H9 (cell line): ENCODE measurements around the gene ENKD1. TPM values are rescaled to one million over a fixed set of nuclear protein-coding genes. Genes with fewer than 3 reads are reported as not detected.

Source experiments
- DNase-seq: peaks from one replicate; pipeline ENCODE4 v3.0.0-alpha.2; 2017
- H2AFZ ChIP-seq: one replicate; pipeline ENCODE4 v1.6.1; 2013; ENCODE audit warnings: mild to moderate bottlenecking, low read length, control low read depth, moderate library complexity
- H2AK5ac ChIP-seq: 2 replicates; pipeline ENCODE4 v1.6.1; 2013; ENCODE audit warnings: low read length, control low read depth, mixed read lengths; ENCODE audit not compliant: insufficient read length
- H2BK120ac ChIP-seq: one replicate; pipeline ENCODE4 v1.6.1; 2013; ENCODE audit warnings: low read depth, mild to moderate bottlenecking, low read length, control low read depth, inconsistent platforms; ENCODE audit not compliant: poor library complexity, severe bottlenecking
- H2BK12ac ChIP-seq: 2 replicates; pipeline ENCODE4 v1.6.1; 2013; ENCODE audit warnings: low read length, control low read depth, mixed read lengths, low read depth; ENCODE audit not compliant: insufficient read length
- H2BK15ac ChIP-seq: 2 replicates; pipeline ENCODE4 v1.6.1; 2013; ENCODE audit warnings: low read depth, low read length, control low read depth
- H2BK20ac ChIP-seq: one replicate; pipeline ENCODE4 v1.6.1; 2013; ENCODE audit warnings: low read depth, mild to moderate bottlenecking, low read length, control low read depth, inconsistent platforms; ENCODE audit not compliant: poor library complexity, severe bottlenecking
- H2BK5ac ChIP-seq: 2 replicates; pipeline ENCODE4 v1.6.1; 2013; ENCODE audit warnings: low read length, control low read depth, mixed read lengths; ENCODE audit not compliant: insufficient read length
- H3K14ac ChIP-seq: 2 replicates; pipeline ENCODE4 v1.6.1; 2013; ENCODE audit warnings: low read length, control low read depth; ENCODE audit not compliant: insufficient read depth
- H3K18ac ChIP-seq: 2 replicates; pipeline ENCODE4 v1.6.1; 2013; ENCODE audit warnings: low read depth, mild to moderate bottlenecking, mixed read lengths, low read length, control low read depth; ENCODE audit not compliant: insufficient read length
- H3K23ac ChIP-seq: 2 replicates; pipeline ENCODE4 v1.6.1; 2013; ENCODE audit warnings: low read length, control low read depth, mixed read lengths, low read depth; ENCODE audit not compliant: insufficient read length
- H3K23me2 ChIP-seq: 2 replicates; pipeline ENCODE4 v1.6.1; 2013; ENCODE audit warnings: low read depth, mild to moderate bottlenecking, mixed read lengths, low read length, control low read depth; ENCODE audit not compliant: insufficient read length, poor library complexity, severe bottlenecking
- H3K27ac ChIP-seq: 2 replicates; pipeline ENCODE4 v1.5.1; 2013; ENCODE audit warnings: low read length, control low read depth, mixed read lengths, low read depth; ENCODE audit not compliant: insufficient read length
- H3K27me3 ChIP-seq: 2 replicates; pipeline ENCODE4 v1.6.1; 2013; ENCODE audit warnings: low read length, control low read depth, inconsistent platforms; ENCODE audit not compliant: insufficient read depth
- H3K4ac ChIP-seq: 2 replicates; pipeline ENCODE4 v1.6.1; 2013; ENCODE audit warnings: low read depth, mild to moderate bottlenecking, control low read depth, inconsistent platforms, low read length, moderate library complexity
- H3K4me1 ChIP-seq: 2 replicates; pipeline ENCODE4 v1.6.1; 2013; ENCODE audit warnings: low read length, control low read depth, inconsistent platforms; ENCODE audit not compliant: insufficient read depth
- H3K4me2 ChIP-seq: 2 replicates; pipeline ENCODE4 v1.6.1; 2013; ENCODE audit warnings: low read length, control low read depth, mixed read lengths; ENCODE audit not compliant: insufficient read length, insufficient read depth
- H3K56ac ChIP-seq: 2 replicates; pipeline ENCODE4 v1.6.1; 2013; ENCODE audit warnings: low read depth, mild to moderate bottlenecking, mixed read lengths, low read length, control low read depth; ENCODE audit not compliant: insufficient read length
- H3K79me1 ChIP-seq: 2 replicates; pipeline ENCODE4 v1.6.1; 2013; ENCODE audit warnings: low read depth, mild to moderate bottlenecking, moderate library complexity, low read length, control low read depth, inconsistent platforms; ENCODE audit not compliant: insufficient read depth, poor library complexity, severe bottlenecking
- H3K79me2 ChIP-seq: 2 replicates; pipeline ENCODE4 v1.6.1; 2013; ENCODE audit warnings: low read length, control low read depth, inconsistent platforms; ENCODE audit not compliant: insufficient read depth
- H3K9ac ChIP-seq: 2 replicates; pipeline ENCODE4 v1.6.1; 2013; ENCODE audit warnings: low read length, control low read depth, mixed read lengths; ENCODE audit not compliant: insufficient read length; ENCODE audit errors: extremely low read depth
- H3K9me3 ChIP-seq: one replicate; pipeline ENCODE4 v1.6.1; 2013; ENCODE audit warnings: low read depth, low read length, inconsistent platforms; ENCODE audit not compliant: control insufficient read depth
- H3T11ph ChIP-seq: one replicate; pipeline ENCODE4 v1.6.1; 2013; ENCODE audit warnings: mild to moderate bottlenecking, low read length, control low read depth, inconsistent platforms
- H4K20me1 ChIP-seq: one replicate; pipeline ENCODE4 v1.6.1; 2013; ENCODE audit not compliant: control insufficient read depth, insufficient read length, insufficient read depth
- H4K5ac ChIP-seq: 2 replicates; pipeline ENCODE4 v1.6.1; 2013; ENCODE audit warnings: low read depth, mild to moderate bottlenecking, mixed read lengths, low read length, control low read depth; ENCODE audit not compliant: insufficient read length
- H4K8ac ChIP-seq: replicated peaks from 2 replicates; pipeline ENCODE4 v1.6.1; 2013; ENCODE audit warnings: low read length, control low read depth, mixed read lengths, low read depth; ENCODE audit not compliant: insufficient read length
- H4K91ac ChIP-seq: 2 replicates; pipeline ENCODE4 v1.6.1; 2013; ENCODE audit warnings: low read depth, mild to moderate bottlenecking, moderate library complexity, mixed read lengths, low read length, control low read depth; ENCODE audit not compliant: insufficient read length
- H3K27ac Mint-ChIP-seq, 3 experiments: 2 replicates in 2 of 3; 3 replicates in 1 of 3; pipeline ENCODE4 v1.8.0; 2020 to 2021; ENCODE audit warnings: mixed read lengths in 3 of 3, mild to moderate bottlenecking in 1 of 3, moderate library complexity in 1 of 3
- H3K27me3 Mint-ChIP-seq: 2 replicates; pipeline ENCODE4 v1.8.0; 2021; ENCODE audit warnings: low read depth, mild to moderate bottlenecking, moderate library complexity, mixed read lengths
- H3K36me3 Mint-ChIP-seq, 3 experiments: 2 replicates in 2 of 3; 3 replicates in 1 of 3; pipeline ENCODE4 v1.8.0; 2020 to 2021; ENCODE audit warnings: low read depth in 3 of 3, mixed read lengths in 3 of 3; ENCODE audit not compliant: insufficient read depth in 1 of 3
- H3K4me1 Mint-ChIP-seq, 2 experiments: 2 replicates each; pipeline ENCODE4 v1.8.0; 2020; ENCODE audit warnings: mixed read lengths in 2 of 2
- H3K4me3 Mint-ChIP-seq, 2 experiments: 2 replicates in 1 of 2; 3 replicates in 1 of 2; pipeline ENCODE4 v1.8.0; 2020 to 2021; ENCODE audit warnings: mild to moderate bottlenecking in 2 of 2, mixed read lengths in 2 of 2, moderate library complexity in 1 of 2
- H3K9me3 Mint-ChIP-seq, 2 experiments: 2 replicates in 1 of 2; 3 replicates in 1 of 2; pipeline ENCODE4 v1.8.0; 2020; ENCODE audit warnings: mild to moderate bottlenecking in 2 of 2, mixed read lengths in 2 of 2, moderate library complexity in 1 of 2
- WGBS: extraction: QIAGEN DNeasy Blood & Tissue Kit; methylation state at CpG from one replicate; pipeline ENCODE4 v1.1.7; 2013; ENCODE audit warnings: missing lambda C conversion rate, low lambda C conversion rate, mixed read lengths; ENCODE audit not compliant: insufficient read length; ENCODE audit errors: extremely low coverage; 5-methylcytosine and 5-hydroxymethylcytosine counted together
- total RNA-seq: library from RNA; stranded (reverse); gene quantifications from 2 replicates; pipeline ENCODE4 v1.2.1, GENCODE V29; 2021
- TF ChIP-seq, protein P1 (sequence below): fragments of 200-600 bp; sonication (generic); conservative IDR thresholded peaks from 3 replicates; pipeline ENCODE4 v1.8.0; 2021; ENCODE audit warnings: antibody characterized with exemption, mild to moderate bottlenecking

Gene ENKD1
- total RNA-seq, 1 experiment from 2014 or later, result 9.5 TPM

GRCh38 chr16:67697422-67698185, 31.1 kb upstream of the ENKD1 start:
- Histone ChIP-seq H3K4me2 (no peak overlapping the region), H3K4ac (no peak overlapping the region), H2BK12ac (no peak overlapping the region), H3K79me2 (no peaks in the 10 kb centered on the region), H2BK5ac (no peak overlapping the region), H3K23ac (no peak overlapping the region), H2BK15ac (no peak overlapping the region), H2AK5ac (no peak overlapping the region), H3K14ac (no peak overlapping the region), H3T11ph (no peak overlapping the region), H4K8ac (no peak overlapping the region), H4K5ac (no peak overlapping the region), H3K79me1 (no peaks in the 10 kb centered on the region), H3K56ac (no peak overlapping the region), H3K9ac (no peak overlapping the region), H3K4me1 (no peaks in the 10 kb centered on the region), H3K27ac (no peak overlapping the region), H3K27me3 (no peaks in the 10 kb centered on the region), H2BK20ac (no peak overlapping the region), H2AFZ (no peak overlapping the region), H3K9me3 (no peaks in the 10 kb centered on the region), H3K18ac (no peak overlapping the region), H4K20me1 (no peaks in the 10 kb centered on the region), H3K23me2 (no peaks in the 10 kb centered on the region), H4K91ac (no peak overlapping the region), H2BK120ac (no peak overlapping the region)
- no peak for DNase-seq
- peaks cover 3 to 4% of the 10 kb centered on the region in 2 experiments; a peak in 3 of 4 replicates for H3K4me1 Mint-ChIP-seq
- no peak overlapping the region for H3K4me3 Mint-ChIP-seq
- H3K27ac Mint-ChIP-seq, result peak overlapping the region in 1 of 3 experiments; percentile 53; a peak in 1 of 7 replicates
- WGBS, result no CpG with 5 or more reads among the region's 4 CpGs
- H3K27me3 Mint-ChIP-seq, result no peaks in the 10 kb centered on the region
- TF ChIP-seq, protein P1, sequence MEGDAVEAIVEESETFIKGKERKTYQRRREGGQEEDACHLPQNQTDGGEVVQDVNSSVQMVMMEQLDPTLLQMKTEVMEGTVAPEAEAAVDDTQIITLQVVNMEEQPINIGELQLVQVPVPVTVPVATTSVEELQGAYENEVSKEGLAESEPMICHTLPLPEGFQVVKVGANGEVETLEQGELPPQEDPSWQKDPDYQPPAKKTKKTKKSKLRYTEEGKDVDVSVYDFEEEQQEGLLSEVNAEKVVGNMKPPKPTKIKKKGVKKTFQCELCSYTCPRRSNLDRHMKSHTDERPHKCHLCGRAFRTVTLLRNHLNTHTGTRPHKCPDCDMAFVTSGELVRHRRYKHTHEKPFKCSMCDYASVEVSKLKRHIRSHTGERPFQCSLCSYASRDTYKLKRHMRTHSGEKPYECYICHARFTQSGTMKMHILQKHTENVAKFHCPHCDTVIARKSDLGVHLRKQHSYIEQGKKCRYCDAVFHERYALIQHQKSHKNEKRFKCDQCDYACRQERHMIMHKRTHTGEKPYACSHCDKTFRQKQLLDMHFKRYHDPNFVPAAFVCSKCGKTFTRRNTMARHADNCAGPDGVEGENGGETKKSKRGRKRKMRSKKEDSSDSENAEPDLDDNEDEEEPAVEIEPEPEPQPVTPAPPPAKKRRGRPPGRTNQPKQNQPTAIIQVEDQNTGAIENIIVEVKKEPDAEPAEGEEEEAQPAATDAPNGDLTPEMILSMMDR, result no peak
- peaks cover 3 to 6% (median 5%) of the 10 kb centered on the region in 3 experiments; a peak in 4 of 7 replicates for H3K36me3 Mint-ChIP-seq
- peaks cover 0 to 4% of the 10 kb centered on the region in 2 experiments; a peak in 2 of 5 replicates for H3K9me3 Mint-ChIP-seq
